Urothelium cell line (cell line): ENCODE data around the gene PSMB1.
"Not testable (repeated sequence)": the region's sequence is repeated elsewhere in the genome, so short reads cannot be mapped to it uniquely, and the experiment has no call there.

Source experiments
- DNase-seq: peaks from one replicate; pipeline ENCODE4 v3.0.0; 2011; ENCODE audit warnings: low spot score, mixed read lengths
- FAIRE-seq: peaks from 2 replicates; lab custom pipeline; 2011; peaks lifted over from hg19 to GRCh38; lab: Jason Lieb, UNC

PSMB1 gene

GRCh38 chr6:170536671-170537070, 16.4 kb downstream of the PSMB1 start:
- FAIRE-seq: no peak
- DNase-seq: no peak

DNA sequence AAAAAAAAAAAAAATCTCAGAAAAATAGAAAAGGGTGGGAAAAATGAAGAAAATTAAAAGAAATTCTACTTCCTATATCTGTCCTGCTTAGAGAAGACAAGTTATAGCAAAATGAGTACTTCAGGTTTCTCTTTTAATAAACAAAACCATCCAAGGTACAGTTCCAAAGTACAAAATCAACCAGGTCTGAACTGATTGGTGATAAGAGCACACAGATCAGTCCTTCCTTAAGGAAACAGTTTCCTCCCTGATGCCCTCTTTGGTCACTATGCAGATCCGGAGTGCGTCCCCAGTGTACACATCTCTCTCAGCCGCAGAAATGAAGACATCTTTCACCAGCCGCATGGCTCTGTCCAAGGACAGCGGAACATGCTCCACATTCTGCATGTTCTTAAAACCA, 18.1 kb downstream of the PSMB1 start:
- no peak for FAIRE-seq
- DNase-seq: no peak

- FAIRE-seq: no peak
- no peak for DNase-seq
These were observed 19.3 kb downstream of the PSMB1 start for GRCh38 chr6:170533792-170534191.

DNA sequence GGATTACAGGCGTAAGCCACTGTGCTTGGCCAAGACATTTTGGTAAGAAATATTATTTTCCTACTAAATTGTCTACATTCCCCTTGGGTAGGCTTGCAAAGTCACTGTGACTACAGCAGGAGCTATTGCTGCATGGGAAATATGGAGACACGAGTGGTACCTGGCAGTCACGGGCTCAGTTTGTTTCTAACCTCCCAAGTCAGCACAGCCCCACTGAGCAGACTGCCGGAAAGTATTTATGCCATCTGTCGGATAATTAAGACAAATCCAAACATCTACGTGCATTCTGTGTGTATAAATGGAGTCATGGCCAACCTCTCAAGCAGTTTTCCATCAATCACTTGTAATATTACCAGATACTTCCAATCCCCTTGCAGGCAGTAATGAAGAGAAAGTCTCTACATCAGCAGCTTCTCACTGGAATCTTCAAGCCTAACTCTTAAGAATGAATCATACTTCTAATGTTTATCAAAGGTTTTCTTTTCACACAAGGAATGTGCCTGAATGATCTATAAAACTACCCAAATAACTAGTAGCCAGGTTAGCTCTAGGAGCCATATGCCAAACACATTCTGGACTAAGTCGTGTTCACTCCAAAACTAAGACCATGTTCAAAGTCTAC, 20.1 kb downstream of the PSMB1 start:
- FAIRE-seq (no peak), DNase-seq (no peak)

DNA sequence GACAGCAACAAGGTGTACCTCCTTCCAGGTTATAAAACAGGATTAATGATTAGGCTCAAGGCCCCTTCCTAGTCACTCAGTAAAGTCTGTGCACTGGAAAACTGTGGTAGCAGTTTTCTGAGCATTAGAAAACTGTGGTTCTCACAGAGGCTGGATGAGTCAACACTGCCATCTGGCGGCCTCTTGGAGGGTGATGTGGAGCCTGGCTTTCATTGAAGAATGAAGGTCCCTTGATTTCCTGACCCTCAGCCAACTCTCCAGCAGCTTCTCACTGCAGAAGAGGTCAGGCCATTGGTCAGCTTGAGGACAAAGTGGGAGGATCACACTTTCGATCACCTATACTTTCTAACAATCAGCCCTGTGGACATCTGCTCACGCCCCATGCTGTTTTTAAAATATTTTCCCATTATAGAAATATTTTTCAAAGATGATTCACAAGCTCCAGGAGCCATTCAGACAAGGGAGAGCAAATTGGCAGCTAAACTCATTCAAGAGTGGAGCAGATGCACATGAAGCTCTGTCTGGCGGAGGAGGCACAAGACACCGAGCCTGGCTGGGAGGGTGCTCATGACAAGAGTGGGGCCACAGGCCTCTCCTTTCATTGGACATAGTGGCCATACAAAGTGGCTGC, 23.2 kb downstream of the PSMB1 start:
- FAIRE-seq: no peak
- peak; percentile 79 for DNase-seq

DNA sequence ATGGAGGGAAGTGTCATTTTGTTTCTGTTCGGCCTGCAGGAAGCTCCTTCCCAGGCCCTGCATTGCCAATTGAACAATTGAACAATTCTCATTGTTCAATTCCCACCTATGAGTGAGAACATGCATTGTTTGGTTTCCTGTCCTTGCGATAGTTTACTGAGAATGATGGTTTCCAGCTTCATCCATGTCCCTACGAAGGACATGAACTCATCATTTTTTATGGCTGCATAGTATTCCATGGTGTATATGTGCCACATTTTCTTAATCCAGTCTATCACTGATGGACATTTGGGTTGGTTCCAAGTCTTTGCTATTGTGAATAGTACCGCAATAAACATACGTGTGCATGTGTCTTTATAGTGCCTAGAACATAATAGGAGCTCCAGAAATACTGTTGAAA, 25.1 kb downstream of the PSMB1 start:
- DNase-seq, FAIRE-seq: not testable (repeated sequence)

- FAIRE-seq (no peak), DNase-seq (no peak)
These were observed 27.3 kb downstream of the PSMB1 start for GRCh38 chr6:170525795-170526194.

DNA sequence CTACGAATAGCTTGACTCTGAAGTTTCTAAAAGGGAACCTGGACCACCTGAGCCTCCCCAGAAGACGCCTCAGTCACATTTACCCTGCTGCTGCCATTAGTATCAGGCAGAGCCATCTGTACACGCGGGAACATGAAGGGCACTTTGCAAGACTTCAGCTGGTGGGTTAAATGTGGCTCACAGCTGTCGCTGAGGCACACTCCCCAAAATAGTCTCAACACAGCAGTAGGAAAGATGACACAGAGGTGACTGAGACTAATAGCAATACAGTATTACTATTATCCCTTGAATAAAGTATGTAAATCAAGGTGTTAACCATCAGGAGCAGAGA, 29.0 kb downstream of the PSMB1 start:
- FAIRE-seq (no peak), DNase-seq (no peak)

GRCh38 chr6:170523256-170524171, 29.6 kb downstream of the PSMB1 start:
- DNase-seq (no peak), FAIRE-seq (peak; percentile 50)

DNA sequence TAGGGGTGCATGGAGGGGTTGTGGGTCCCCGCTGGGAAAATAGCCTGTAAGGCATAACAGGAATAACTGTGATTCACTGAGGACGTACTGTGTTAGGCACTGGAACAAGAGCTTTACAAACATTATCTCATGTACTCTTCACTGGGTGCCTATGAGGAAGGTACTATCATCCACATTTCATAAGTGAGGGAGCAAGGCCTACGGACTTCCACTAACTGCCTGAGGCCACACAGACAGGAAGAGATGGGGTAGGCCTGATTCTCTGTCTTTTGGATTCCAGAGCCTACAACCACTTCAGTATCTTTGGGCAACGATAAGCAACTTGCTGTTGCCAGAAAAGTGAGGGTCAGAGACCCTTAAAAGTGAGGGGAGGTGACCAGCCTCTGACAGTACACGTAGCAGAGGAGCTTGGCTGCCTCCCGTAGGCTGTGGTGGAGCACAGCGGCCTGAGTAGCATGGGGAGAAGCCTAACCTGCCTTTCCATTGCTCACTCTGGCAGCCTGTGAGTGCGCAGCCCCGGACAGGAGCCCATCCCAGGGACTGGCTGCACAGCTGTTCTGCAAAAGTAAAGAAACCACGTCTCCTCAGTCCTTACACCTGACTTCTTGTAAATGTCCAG, 30.4 kb downstream of the PSMB1 start:
- FAIRE-seq (peak; percentile 66), DNase-seq (peak; percentile 21)

- DNase-seq: peak; percentile 55
- FAIRE-seq: no peak
These were observed 36.1 kb downstream of the PSMB1 start for GRCh38 chr6:170516783-170517616.

DNA sequence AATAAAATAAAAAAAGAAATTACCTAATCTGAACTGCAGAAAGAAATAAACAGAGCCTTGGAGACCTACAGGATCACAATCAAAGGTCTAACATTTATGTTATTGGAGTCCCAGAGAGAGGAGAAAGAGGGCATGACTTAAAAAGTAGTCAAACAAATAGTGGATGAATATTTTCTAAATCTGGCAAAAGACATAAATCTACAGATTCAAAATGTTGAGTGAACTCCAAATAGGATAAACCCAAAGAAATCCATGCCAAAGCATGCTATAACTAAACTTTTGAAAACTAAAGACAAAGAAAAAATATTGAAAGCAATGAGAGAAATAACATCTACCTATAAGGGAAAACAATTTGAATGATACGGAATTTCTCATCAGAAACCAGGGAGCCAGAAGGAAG, 38.2 kb downstream of the PSMB1 start:
- DNase-seq: no peak
- FAIRE-seq: no peak

- DNase-seq (no peak), FAIRE-seq (no peak)
These were observed 40.9 kb downstream of the PSMB1 start for GRCh38 chr6:170512249-170512648.

DNA sequence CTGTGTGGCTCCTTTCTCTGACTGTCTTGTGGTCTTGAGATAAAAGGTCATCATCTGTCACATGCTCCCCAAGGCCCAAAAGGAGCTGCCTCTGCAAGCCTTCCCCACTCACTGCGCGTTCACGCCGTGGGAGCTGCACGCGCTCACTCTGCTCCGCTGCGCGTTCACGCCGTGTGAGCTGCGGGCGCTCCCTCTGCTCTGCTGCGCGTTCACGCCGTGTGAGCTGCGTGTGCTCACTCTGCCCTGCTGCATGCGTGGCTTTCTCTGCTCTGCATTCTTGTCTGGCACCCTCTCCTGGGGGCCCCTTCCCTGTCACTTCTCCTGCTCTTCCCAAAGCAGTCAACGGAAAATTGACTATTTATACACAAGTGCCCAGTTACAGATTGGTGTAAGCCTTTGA, 42.5 kb downstream of the PSMB1 start:
- FAIRE-seq: no peak

DNA sequence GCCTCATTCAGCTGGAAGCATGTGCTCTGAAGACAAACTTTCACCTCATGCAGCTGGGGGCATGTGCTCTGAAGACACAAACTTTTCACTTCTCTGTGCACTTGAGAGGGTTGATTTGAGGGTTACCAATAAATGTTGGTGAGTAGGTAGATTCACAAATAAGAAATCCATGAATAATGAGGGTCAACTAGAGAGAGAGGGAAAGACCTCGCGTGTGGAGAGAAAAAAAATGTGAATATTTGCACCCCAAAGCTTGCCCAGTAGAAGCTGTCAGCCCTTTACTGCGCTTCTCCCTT, 43.4 kb downstream of the PSMB1 start:
- DNase-seq (no peak), FAIRE-seq (no peak)

More for the DNA sequence above, 42.5 kb downstream of the PSMB1 start:
- DNase-seq: no peak

- FAIRE-seq, DNase-seq: not testable (repeated sequence)
These were observed 44.0 kb downstream of the PSMB1 start for GRCh38 chr6:170508892-170509722.

- DNase-seq, FAIRE-seq: not testable (repeated sequence)
These were observed 44.8 kb downstream of the PSMB1 start for GRCh38 chr6:170508275-170508674.

DNA sequence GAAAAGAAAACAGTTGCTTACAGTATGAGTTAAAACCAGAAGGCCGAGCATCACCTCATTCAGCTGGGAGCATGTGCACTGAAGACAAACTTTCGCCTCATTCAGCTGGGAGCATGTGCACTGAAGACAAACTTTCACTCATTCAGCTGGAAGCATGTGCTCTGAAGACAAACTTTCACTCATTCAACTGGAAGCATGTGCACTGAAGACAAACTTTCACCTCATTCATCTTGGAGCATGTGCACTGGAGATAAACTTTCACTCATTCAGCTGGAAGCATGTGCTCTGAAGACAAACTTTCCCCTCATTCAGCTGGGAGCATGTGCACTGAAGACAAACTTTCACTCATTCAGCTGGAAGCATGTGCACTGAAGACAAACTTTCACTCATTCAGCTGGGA, 45.4 kb downstream of the PSMB1 start:
- FAIRE-seq, DNase-seq: not testable (repeated sequence)

DNA sequence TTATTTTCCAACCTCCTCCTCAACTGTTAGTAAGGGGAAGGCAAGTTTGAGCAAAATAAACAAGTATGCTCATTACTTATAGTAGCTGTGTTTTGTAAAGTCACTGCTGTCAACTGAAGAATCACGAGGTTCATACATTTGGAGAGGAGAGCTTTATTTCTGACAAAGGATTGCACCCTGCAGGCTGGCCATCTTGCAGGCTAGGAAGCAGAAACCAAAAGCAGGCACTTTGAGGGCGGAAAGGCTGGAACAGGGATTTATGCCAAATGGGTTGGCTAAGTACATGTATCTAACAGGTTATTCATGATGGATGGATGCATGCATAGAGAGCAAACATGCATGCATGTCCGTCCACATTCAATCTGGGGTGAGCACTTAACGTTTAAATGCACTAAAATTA, 46.7 kb downstream of the PSMB1 start:
- FAIRE-seq (no peak), DNase-seq (no peak)

GRCh38 chr6:170505306-170505705, 47.8 kb downstream of the PSMB1 start:
- DNase-seq: no peak
- no peak for FAIRE-seq
